NCI-H1436 (cell line): ENCODE measurements around the gene FOLH1.
"Not testable (repeated sequence)": the region's sequence is repeated elsewhere in the genome, so short reads cannot be mapped to it uniquely, and the experiment has no call there.

Experiments
- DNase-seq: peaks from one replicate; lab custom pipeline; 2025; lab: John Stamatoyannopoulos, UW

FOLH1 gene

DNA sequence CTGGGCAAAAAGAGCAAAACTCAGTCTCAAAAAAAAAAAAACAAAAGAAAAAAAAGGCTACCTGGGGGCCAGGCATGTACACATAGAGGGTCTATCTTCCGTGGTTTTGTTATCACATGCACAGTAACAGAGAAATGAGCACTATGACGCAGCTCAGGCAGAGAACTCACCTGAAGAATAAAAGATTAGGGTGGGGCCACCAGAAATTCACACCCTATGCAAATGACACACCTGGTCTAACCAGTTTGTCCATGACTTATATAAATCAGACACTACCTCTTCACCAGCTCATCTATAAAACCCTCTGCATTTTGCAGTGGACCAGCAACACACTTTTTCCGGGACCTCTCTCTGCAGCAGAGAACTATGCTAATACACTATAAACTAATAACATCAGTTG is 30.5 kb downstream of the FOLH1 start:
- not testable (repeated sequence) for DNase-seq

- not testable (repeated sequence) for DNase-seq
Observed at GRCh38 chr11:49175378-49175777, 33.0 kb downstream of the FOLH1 start.

- DNase-seq, result not testable (repeated sequence)
Observed at GRCh38 chr11:49174691-49175366, 33.6 kb downstream of the FOLH1 start.

DNA sequence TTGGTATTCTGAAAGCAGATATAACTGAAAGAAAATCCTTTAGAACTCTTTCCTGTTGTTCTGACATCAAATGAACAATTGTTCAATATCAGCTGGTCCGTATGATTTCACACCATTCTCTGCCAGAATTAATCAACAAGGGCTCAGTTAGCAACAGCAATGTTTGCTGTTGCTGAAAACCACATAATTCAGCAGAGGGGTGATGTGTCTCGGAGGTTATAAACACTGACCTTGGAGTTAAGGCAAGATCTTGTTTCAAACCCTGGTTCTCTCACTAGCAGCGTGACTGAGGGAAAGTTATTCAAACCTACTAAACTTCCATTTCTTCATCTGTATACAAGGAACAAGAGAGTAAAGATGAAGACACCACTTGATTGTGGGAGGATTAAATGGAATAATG is 36.8 kb downstream of the FOLH1 start:
- DNase-seq, result not testable (repeated sequence)

- not testable (repeated sequence) for DNase-seq
Observed at GRCh38 chr11:49169579-49169978, 38.8 kb downstream of the FOLH1 start.

GRCh38 chr11:49168992-49169391 is 39.4 kb downstream of the FOLH1 start:
- DNase-seq, result not testable (repeated sequence)

- no peak for DNase-seq
Observed at GRCh38 chr11:49151211-49151610, 57.2 kb downstream of the FOLH1 start.

- not testable (repeated sequence) for DNase-seq
Observed at GRCh38 chr11:49102356-49102755, 106.0 kb downstream of the FOLH1 start.
